Cortex of kidney (tissue), 1 donor: ENCODE data around the gene OTUB1.

Experiments used
- DNase-seq: peaks from one replicate; lab custom pipeline; 2025; lab: John Stamatoyannopoulos, UW

Gene OTUB1

DNA sequence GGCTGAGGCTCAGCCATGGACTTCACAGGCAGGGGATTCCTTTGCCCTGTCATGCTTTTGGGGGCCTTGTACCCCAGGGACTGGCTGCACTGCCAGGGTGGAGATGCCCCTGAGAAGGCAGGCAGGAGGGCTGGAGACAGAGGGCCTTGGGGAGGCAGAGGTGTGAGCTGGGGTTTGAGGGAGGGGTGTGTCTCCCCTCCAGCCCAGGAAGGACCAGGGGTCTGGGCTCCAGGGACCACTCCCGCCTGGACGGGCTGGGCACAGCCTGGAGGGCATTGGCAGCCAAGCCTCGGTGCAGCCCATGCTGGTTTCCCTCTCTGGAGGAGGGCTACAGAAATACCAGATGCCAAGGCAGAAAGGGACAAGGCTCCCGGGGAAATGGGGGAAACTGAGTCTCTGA lies 19.5 kb downstream of the OTUB1 start:
- no peak for DNase-seq

DNA sequence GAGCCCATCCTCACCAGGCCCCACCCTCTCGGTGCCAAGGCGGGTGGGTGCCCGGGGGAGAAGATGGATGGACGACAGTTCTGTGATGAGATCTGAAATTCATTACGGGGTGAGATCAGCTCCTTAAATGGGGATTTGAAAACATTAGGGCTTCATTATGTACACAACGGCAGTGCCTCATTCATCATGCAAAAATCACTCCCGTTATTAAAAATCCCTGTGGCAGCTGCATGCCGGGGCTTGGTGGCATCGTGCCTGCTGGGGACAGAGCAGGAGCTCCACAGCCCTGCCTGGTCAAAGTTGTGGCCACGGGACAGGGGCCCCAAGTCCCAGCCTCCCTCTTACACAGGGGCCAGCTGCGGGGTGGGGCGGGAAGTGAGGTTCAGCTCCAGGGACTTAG lies 20.2 kb downstream of the OTUB1 start:
- DNase-seq = no peak

DNA sequence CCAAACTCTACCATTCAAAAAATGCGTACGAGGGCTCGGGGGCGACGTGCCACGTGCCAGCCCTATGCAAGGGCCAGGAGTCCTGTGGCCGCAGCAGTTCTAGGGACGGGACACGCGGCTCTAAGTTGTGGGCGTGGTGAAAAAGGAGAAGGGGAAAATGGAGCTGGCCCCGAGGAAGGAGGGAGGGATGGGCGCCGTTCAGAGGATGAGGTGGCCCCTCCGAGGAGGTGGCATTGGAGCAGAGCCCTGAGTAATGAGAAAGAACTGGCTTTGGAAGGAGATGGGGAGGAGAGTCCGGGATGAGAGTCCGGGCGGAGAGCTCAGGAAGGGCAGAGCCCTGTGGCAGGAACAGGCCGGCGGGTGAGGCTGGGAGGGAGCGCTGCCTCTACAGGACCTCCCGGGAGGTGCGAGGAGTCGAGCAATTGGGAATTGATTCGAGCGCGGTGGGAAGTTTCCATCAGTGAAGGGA lies 21.0 kb downstream of the OTUB1 start:
- DNase-seq = no peak

DNA sequence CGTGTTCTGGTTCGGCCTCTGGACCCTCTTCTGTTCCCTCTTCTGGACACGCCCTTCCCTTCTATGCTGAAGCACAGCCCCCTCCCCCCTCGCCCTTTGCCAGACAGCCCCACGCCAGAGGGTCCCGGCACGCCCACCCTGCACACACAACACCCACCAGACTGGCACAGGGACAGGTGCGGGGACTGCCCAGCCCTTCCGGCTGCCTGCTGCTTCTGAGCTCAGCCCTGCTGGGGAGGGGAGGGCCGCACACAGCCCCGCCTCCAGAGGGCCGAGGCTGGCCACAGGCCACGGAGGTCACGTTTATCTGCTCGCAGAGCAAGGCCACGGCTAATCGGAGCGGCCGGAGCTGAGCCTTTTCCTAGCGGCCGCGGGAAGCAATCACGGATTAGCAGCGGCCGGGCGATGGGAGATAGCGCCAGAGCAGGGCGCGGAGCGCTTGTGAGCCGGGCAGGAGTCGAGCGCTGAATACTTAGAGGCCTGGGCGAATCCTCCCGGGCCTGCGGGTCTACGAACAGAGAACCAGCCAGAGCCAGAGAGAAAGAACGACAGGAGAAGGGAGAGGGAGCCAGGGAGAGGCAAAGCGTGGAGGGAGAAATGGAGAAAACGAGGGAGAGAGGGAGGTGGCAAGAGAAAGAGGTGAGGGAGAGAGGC lies 21.5 kb downstream of the OTUB1 start:
- DNase-seq = no peak

DNA sequence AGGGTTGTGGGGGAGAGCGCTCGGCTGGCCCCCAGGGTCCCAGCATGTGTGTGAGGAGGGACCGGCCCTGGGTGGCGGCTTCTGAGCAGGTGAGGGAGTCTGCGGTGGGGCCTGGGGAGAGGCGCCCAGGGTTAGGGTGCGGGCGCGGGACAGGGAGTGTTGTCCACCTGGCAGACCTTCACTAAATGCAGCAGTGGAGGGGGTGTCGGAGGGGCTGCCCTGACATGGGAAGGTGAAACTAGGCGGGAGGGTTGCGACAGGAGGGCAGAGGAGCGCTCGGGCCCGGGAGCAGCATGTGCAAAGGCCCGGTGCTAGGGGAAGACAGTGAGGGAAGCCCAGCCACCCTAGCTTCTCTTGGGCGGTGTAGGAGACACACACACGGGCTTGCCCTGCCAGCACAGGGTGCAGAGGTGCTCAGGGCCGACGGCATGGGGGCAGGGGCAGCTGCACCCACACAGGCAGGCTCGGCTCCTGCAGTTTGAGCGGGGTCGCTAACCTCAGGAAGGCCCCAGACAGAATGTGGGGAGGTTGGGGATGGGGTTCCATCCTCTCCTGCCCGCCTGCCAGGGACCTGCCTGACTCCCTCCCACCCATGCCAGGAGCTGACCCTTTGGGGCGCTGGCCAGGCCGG lies 22.2 kb downstream of the OTUB1 start:
- DNase-seq = no peak

DNA sequence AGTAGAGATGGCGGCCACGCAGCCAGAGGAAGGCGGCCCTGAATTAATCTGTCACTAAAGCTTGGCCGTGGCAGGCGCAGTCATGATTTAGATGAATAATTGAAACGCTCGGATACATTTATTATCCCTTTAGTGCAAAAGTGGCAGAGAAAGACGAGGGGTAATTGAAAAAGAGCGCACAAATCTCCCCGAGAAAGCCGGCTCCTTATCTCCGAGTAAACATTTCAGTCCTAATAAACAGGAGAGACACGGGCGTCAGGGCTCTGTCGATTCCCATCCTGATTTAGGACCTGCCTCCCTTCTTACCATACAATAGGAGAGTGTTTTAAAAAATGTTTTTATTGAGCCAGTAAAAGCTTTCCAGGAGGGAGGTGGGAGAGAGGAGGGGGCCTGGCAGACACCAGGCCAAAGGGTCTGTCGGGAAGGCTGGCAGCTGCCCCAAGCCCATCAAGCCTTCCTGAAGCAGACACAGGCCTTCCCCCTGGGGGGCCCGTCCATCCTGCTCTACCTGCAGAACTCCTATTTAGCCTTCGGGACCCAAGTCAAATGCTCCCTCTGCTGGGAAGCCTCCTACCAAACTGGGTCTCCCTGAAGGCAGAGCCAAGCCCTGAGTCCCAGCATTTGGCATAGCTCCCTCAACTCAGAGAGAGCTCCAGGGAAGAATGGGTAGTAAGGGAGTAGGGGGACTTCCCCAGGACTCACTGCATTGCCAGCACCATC lies 22.8 kb downstream of the OTUB1 start:
- no peak for DNase-seq

DNA sequence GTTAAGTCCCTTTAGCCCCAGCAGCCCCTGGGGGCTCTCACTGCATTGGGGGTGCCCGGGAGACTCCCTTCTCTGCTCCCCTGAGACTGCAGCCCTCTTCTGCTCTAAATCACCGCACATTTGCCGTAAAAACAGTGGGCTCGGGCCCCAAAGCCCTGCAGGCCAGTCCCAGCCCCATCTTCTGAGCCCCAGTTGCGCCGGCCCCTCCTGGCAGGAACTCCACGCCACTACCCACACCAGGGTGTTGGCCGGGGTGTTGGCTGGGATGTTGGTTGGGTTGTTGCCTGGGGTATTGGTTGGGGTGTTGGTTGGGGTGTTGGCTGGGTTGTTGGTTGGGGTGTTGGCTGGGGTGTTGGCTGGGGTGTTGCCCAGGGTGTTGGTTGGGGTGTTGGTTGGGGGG lies 23.5 kb downstream of the OTUB1 start:
- DNase-seq = no peak

DNA sequence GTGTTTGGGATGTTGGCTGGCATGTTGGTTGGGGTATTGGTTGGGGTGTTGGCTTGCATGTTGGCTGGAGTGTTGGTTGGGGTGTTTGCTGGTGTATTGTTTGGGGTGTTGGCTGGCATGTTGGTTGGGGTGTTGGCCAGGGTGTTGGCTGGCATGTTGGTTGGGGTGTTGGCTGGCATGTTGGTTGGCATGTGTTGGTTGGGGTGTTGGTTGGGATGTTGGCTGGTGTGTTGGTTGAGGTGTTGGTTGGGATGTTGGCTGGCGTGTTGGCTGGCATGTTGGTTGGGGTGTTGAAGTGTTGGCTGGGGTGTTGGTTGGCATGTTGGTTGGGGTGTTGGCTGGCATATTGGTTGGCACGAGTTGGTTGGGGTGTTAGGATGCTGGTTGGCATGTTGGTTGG lies 24.5 kb downstream of the OTUB1 start:
- no peak for DNase-seq

DNA sequence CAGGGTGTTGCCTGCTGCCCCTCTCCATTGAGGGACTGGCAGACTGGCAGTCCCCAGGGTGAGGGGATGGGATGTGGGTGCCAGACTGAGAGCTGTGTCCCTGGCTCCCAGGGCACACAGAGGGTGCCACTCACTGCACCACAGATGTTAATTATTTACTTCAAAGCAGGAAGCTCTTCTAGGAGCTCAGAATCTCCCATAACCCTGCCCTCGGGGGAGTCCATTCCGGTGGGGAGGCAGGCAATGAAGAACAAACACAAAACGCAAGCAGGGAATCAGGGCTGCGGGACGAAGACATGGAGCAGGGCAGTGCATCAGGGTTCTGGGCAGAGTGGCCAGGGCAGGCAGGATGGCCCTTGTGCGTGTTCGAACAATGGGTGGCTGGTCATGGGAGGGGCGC lies 25.1 kb downstream of the OTUB1 start:
- no peak for DNase-seq

DNA sequence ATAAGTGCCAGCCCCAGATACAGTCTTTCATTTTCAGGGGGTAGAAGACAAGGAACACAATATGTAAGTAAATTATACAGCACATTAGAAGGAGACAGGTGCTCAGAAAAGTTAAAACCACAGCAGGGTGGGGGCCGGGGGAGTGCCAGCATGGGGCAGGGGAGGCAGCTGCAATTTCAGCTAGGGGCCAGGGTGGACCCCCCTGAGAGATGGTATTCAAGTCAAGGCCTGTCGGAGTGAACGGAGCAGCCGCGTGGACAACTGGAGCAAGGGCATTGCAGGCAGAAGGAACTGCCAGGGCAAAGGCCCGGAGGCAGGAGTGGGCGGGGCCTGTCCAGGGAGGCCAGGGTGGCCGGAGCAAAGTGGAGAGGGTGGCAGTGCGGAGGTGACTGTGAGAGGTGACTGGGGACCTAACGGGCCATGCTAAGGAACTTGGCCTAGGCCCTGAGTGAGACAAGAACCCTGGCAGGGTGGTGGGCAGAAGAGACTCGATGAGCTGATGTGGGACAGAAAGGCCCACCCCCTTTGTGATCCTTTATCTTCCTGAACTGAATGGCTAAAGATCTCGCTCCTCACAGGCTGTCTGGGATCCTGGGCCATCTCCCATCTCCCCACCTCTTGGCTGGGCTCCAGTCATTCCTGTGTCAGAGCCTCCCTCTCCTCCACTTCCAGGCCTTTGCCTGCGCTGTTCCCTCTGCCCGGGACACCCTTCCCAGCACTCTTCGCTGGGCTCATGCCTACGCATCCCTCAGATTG lies 27.1 kb downstream of the OTUB1 start:
- DNase-seq = no peak

DNA sequence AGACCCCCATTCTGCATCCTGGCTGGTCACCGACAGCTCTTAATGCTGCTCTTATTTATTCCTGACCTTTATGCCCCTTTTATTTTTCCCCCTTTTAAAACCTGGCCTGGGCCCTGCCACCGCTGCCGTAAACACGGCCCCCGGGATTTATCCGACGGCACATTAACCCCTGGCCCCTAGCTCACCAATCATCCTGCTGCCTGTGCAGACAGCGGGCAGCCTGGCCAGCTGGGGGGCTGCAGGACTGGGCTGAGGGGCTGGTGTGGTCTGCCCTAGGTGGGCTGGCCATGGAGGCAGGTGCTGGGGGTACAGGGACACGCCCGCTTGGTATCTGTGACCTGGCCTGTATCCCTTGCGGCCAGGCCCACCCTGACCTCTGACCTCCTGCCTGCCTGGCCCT lies 28.1 kb downstream of the OTUB1 start:
- no peak for DNase-seq

DNA sequence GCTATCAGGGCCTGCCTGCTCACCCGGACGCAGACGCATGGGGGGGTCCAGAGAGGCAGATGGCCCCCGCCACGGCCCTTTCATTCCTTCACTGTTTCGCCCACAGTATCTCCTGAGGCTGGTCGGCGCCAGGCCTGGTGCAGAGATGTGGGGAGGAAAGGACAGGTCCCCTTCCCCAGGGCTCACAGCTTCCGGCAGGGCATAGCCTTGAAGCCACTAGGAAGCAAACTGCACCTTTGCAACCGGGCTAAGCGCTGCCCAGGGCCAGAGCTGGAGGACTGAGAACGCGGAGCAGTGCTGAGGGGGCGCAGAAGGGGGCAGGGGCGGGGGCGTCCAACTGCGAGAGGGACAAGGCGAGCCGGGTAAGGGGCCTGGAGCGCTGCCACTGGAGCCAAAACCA lies 29.3 kb downstream of the OTUB1 start:
- no peak for DNase-seq

DNA sequence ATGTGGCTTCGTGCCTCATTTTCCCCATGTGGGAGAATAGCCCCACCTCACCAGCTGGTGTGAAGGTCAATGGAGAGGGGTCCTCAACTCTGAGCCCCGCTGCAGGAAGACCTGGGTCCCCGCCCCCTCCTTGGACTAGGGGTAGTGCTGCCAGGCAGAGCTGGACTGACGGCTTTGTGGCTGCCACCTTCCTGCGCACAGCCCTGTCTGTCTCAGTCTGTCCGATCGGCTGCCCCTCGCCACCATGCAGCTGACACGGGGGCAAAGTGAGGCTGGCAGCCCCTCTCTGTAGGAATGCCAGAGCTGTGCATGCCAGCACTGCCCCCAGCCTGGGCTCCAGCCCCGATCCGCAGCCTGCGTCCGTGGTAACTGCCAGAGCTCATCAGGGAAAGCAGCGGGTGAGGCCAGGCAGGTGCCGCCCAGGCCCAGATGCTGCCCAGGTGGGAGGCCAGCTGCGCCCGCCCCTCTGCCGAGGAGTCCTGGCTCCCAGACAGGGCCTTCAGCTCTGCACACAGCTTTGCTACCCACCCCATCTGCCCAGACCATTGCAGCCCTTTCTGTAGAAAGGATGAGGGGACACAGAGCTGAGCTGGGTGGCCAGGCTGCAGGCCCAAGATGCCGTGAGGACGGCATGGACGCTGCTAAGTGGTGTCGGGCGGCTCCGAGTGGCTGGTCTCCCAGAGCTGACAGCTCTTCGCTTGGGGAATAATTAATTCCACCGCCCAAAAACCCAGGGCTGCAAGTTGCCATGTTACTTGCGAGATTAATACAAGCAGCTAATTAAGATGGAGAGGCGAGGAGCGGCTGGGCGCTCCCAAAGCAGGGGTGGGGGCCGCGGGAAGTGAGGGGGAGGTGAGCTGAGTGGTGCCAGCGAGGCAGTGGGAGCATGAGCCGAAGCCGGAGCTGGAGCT lies 30.0 kb downstream of the OTUB1 start:
- no peak for DNase-seq

DNA sequence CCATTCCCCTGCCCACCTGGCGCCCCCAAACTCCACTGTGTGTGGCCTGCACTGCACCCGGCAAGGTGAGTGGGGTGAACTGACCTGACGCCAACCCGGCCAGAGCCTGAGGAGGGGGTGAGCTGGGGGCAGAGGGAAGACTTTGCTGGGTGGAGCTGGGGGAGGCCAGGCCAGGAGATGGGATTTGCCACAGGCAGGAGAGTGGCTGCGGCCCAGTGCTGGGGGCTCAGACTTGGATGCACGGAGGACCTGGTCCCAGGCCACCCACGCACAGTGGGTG lies 31.6 kb downstream of the OTUB1 start:
- no peak for DNase-seq

DNA sequence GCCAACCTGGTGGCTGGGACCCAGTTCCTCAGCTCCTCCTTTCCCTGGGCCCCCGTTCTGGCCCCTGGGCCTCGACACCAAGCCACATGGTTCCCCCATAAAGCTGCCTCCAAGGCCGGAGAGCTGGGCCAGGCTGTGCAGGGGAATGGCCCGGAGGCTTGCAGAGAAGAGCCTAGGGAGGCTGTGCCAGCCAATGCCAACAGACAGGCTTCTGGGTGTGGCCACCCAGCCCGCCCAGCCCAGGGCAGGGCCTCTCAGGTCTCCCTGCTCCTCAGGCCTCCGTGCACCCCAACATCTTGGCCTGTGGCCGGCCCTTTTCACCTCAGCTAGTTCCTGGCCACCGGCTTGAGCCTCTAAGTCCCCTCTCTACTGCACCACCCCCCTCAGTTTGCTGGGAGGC lies 32.1 kb downstream of the OTUB1 start:
- DNase-seq = no peak

DNA sequence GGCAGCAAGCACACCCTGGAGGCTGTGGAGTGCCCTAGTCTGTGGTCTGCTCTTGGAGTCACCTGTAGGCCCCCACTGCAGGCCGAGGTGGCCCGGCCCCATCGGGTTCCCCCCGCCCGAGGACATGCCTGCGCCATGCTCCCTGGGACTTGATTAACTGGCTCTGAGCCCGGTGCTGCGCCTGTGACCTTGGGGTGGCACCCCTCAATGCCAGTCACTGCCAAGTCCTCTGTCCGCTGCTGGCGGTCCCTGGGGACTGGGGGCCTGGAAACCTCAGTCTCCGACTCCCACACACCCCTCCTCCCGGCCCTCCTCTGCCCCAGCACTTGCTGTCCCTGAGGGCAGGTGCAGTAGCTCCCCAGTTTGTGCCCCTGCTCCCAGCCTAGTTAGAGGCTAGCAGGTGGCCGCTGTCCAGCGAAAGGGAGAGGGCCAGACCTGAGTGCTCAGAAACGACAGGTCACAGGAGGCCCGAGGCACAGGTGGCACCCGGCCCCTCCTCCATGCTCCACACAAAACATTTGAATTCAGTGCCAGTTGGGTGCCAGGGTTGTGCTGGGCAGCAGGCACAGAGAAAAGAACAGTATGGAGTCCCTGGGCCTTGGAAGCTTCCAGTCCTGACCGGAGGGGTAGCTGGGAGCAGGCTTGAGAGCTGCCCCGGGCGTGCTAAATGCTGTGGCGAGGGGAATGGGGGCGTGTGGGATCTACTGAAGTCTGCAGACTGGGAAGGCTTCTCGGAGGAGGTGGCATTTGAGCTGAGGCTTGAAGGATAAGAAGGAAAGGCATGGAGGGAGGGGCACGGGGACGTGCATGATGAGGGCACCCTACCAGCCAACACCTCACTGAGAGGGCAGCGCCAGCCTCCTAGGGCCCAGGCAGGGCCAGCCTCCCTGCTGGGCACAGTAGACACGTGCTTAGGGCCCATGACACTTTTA lies 33.1 kb downstream of the OTUB1 start:
- no peak for DNase-seq

DNA sequence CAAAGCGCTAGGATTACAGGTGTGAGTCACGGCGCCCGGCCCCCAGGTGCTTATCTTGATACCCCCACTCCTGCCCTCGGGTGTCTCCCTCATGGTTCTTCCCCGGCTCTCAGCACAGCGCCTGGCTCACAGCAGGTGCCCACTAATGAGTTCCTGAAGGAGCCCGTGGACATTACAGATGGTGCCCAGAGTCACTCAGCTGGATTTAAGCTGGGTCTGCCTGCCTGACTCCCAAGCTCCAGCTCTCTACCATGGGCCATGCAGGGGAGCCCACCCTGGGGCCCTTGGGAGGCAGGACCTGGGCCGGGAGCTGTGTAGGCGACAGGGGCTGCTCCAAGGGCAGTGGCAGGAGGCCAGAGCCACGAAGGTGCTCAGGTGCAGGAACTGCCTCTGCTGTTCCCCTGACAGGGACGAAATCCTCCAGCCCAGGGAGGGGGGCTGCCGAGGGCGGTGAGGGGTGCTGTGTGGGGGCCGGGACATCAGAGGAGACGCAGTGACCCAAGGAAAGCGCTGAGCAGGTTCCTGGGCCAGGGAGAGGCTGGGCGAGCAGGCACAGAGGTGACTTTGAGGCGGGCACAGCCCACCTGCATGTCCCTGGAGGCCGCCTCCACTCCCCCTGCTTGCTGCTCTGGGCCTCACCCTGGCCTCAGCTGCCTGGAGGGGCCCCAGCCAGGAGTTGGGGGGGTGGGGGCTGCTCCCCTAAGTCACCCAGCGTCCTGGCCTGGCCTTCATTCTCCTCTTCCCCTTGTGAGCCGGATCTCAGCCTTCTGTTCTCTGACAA lies 34.9 kb downstream of the OTUB1 start:
- DNase-seq = no peak

DNA sequence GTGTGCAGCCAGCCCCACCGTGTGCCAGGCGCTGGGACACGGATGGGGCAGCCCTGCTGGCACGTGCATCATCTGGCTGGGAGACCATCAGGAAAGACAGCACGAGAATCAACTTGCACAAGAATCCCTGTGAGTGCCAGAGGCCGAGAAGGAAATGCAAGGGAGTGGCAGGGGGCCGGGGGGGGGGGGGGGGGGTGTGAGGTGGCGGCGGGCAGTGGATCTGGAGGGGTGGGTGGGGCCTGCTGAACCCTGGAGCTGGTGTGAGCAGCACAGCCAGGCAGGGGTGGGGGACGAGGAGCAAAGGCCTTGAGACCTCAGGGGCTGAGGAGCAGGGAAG lies 35.5 kb downstream of the OTUB1 start:
- no peak for DNase-seq

DNA sequence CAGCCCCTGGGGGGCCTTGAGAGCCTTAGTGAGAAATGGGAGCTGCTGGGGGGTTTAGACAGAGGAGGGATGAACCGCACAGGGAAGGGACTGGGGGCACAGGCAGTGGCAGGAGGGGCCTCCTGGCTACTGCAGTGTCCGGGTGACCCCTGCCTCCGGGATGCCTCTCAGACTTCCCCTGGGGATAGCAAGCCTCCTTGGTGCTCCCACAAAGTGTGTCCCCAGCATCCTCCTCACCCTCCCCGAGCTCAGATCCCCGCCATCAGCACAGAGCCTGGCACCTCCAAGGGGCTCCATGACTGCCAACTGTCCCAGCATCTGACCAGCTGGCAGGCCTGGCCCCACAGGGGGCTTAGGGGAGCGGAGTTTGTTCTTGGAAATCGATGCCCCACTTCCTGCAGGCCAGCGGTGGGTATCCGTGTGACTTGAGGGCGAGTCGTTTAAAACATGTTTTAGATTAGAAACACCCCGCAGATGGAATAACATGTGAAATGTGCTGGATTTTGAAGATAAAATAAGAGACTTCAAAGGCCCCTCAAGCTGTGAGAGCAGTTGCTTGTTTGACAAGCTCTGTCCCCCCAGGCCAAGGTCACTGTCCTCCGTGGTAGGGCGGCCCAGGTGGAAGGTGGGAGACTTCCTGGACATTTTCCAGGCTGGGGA lies 36.0 kb downstream of the OTUB1 start:
- no peak for DNase-seq
